SK-N-SH (cell line): ENCODE results near the gene ASCC2.

Experiments
- EP300 ChIP-seq, 2 experiments: IDR thresholded peaks; 2 replicates each; pipeline versions ENCODE4 v1.4.0 to v1.6.1; 2012; ENCODE audit warnings: borderline replicate concordance in 1 of 2, low read depth in 1 of 2, low read length in 1 of 2
- FOXM1 ChIP-seq: IDR thresholded peaks from 2 replicates; pipeline ENCODE4 v1.4.0; 2012; ENCODE audit warnings: low read depth, mild to moderate bottlenecking
- JUND ChIP-seq: IDR thresholded peaks from 2 replicates; pipeline ENCODE4 v1.4.0; 2012
- MAX ChIP-seq: IDR thresholded peaks from 2 replicates; pipeline ENCODE4 v1.4.0; 2012; ENCODE audit warnings: low read depth
- PBX3 ChIP-seq: IDR thresholded peaks from 2 replicates; pipeline ENCODE4; 2012
- POLR2AphosphoS5 ChIP-seq: IDR thresholded peaks from 2 replicates; pipeline ENCODE4 v1.6.1; 2012; ENCODE audit warnings: low read depth, low read length
- REST ChIP-seq: IDR thresholded peaks from 2 replicates; pipeline ENCODE4 v1.6.1; 2012; ENCODE audit warnings: mild to moderate bottlenecking, low read depth, low read length, moderate library complexity
- RFX5 ChIP-seq: IDR thresholded peaks from 2 replicates; pipeline ENCODE4 v1.6.1; 2012; ENCODE audit warnings: mild to moderate bottlenecking, improper control_type of control experiment, low read length
- SIN3A ChIP-seq: IDR thresholded peaks from 2 replicates; pipeline ENCODE4 v1.6.1; 2012; ENCODE audit warnings: low read depth, mild to moderate bottlenecking, low read length, moderate library complexity, borderline replicate concordance
- SMC3 ChIP-seq: IDR thresholded peaks from 2 replicates; pipeline ENCODE4 v1.6.1; 2012; ENCODE audit warnings: low read depth, low read length, improper control_type of control experiment
- USF2 ChIP-seq: fragments of 150-350 bp; IDR thresholded peaks from 2 replicates; pipeline ENCODE4 v1.6.1; 2017; ENCODE audit warnings: antibody characterized with exemption, low read length, low read depth, borderline replicate concordance
- TF ChIP-seq, protein P1 (sequence below): fragments of 200-600 bp; sonication (generic); IDR thresholded peaks from 2 replicates; pipeline ENCODE4 v1.6.1; 2017; ENCODE audit warnings: antibody characterized with exemption, mild to moderate bottlenecking, moderate library complexity
- TF ChIP-seq, protein P2 (sequence below): IDR thresholded peaks from 2 replicates; pipeline ENCODE4 v1.4.0; 2012; ENCODE audit warnings: low read depth, borderline replicate concordance

DNA sequence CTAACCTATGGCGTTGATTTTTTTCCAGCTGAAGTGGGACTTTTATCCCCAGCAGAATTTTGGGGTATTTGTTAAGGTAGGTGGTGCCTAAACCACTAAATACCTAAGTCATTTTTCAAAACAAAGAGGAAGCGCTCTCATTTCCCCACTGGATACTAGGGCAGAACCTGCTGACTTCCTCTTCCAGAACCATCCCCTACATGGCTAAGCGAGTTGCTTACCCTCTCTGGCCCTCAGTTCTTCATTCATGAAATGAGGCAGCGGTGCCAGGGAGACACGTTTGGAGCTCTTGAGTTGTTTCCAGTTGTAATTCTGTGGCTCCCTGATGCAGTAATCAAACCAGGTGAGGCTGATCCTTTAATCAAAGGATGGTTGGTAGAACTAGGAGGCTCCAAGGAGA is 34.9 kb upstream of the ASCC2 start:
- TF ChIP-seq REST (no peak), FOXM1 (no peak), EP300 (IDR thresholded peaks at IDR 0.05; ENCODE audit: borderline replicate concordance in 1 of 2, low read depth in 1 of 2, low read length in 1 of 2) (no peak), PBX3 (no peak), MAX (no peak), JUND (no peak), USF2 (no peak), POLR2AphosphoS5 (no peak), SMC3 (no peak), SIN3A (no peak), RFX5 (no peak)
- TF ChIP-seq, protein P1, sequence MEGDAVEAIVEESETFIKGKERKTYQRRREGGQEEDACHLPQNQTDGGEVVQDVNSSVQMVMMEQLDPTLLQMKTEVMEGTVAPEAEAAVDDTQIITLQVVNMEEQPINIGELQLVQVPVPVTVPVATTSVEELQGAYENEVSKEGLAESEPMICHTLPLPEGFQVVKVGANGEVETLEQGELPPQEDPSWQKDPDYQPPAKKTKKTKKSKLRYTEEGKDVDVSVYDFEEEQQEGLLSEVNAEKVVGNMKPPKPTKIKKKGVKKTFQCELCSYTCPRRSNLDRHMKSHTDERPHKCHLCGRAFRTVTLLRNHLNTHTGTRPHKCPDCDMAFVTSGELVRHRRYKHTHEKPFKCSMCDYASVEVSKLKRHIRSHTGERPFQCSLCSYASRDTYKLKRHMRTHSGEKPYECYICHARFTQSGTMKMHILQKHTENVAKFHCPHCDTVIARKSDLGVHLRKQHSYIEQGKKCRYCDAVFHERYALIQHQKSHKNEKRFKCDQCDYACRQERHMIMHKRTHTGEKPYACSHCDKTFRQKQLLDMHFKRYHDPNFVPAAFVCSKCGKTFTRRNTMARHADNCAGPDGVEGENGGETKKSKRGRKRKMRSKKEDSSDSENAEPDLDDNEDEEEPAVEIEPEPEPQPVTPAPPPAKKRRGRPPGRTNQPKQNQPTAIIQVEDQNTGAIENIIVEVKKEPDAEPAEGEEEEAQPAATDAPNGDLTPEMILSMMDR = no peak
- TF ChIP-seq, protein P2, sequence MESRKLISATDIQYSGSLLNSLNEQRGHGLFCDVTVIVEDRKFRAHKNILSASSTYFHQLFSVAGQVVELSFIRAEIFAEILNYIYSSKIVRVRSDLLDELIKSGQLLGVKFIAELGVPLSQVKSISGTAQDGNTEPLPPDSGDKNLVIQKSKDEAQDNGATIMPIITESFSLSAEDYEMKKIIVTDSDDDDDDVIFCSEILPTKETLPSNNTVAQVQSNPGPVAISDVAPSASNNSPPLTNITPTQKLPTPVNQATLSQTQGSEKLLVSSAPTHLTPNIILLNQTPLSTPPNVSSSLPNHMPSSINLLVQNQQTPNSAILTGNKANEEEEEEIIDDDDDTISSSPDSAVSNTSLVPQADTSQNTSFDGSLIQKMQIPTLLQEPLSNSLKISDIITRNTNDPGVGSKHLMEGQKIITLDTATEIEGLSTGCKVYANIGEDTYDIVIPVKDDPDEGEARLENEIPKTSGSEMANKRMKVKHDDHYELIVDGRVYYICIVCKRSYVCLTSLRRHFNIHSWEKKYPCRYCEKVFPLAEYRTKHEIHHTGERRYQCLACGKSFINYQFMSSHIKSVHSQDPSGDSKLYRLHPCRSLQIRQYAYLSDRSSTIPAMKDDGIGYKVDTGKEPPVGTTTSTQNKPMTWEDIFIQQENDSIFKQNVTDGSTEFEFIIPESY = no peak
